ENCODE data around the gene SV2B. TPM values are rescaled to one million over a fixed set of nuclear protein-coding genes. Genes with fewer than 3 reads are reported as not detected.

Gene SV2B
- total and polyA plus RNA-seq, 9 of the 15 experiments (the other 6 are each of a cell fraction or from before 2014, with no cell fraction given) = 0.01 to 0.25 (median 0.11) TPM

- H3K27ac ChIP-seq (ENCODE audit: extremely low read depth, low read depth, low read length) = no peak overlapping the region
- no peak for ATAC-seq
- BruUV-seq (replicated peaks) = no TSS peak
- POLR2A ChIA-PET = no interaction called here
- TF ChIP-seq HDAC6 (IDR thresholded peaks at IDR 0.05; ENCODE audit: low read depth, low read length) (no peak), STAT5A (IDR thresholded peaks at IDR 0.05; ENCODE audit: borderline replicate concordance, low read length) (no peak)
- TF ChIP-seq, protein P1, sequence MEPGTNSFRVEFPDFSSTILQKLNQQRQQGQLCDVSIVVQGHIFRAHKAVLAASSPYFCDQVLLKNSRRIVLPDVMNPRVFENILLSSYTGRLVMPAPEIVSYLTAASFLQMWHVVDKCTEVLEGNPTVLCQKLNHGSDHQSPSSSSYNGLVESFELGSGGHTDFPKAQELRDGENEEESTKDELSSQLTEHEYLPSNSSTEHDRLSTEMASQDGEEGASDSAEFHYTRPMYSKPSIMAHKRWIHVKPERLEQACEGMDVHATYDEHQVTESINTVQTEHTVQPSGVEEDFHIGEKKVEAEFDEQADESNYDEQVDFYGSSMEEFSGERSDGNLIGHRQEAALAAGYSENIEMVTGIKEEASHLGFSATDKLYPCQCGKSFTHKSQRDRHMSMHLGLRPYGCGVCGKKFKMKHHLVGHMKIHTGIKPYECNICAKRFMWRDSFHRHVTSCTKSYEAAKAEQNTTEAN (CRISPR knock-in tag; IDR thresholded peaks at IDR 0.05) = no peak
- no peaks in the 10 kb centered on the region for H3K9me3 ChIP-seq (replicated peaks; ENCODE audit: control insufficient read depth, insufficient read depth, low read depth, low read length)
- no peaks in the 10 kb centered on the region for H3K79me2 ChIP-seq (ENCODE audit: control insufficient read depth, insufficient read depth, low read length)
- H3K27me3 ChIP-seq (ENCODE audit: control insufficient read depth in 2 of 2, insufficient read depth in 2 of 2, low read length in 2 of 2) = peaks cover 4% of the 10 kb centered on the region in 2 experiments; a peak in 2 of 5 replicates
- H3K9ac ChIP-seq (ENCODE audit: insufficient read depth in 1 of 2, low read depth in 2 of 2, low read length in 2 of 2) = no peak overlapping the region
- intact Hi-C loops (cut with micrococcal nuclease) (no loop called here), in situ Hi-C loops (cut with MboI) (loop anchor here (25.0 kb wide), 1 partner anchor 932 kb away; no protein-coding TSS in a partner anchor)
- no peak for DNase-seq (ENCODE audit: extremely low read depth in 1 of 4, low spot score in 3 of 4)
- no peaks in the 10 kb centered on the region for H3K9me1 ChIP-seq (ENCODE audit: control insufficient read depth, insufficient read depth, low read length)
- H3K4me1 ChIP-seq (replicated peaks in 1 of 2; ENCODE audit: control insufficient read depth in 2 of 2, insufficient read depth in 2 of 2, low read length in 2 of 2) = no peaks in the 10 kb centered on the region
- H3K36me3 ChIP-seq (ENCODE audit: control insufficient read depth, insufficient read depth, low read length) = no peaks in the 10 kb centered on the region
- FAIRE-seq = no peak
- no peak overlapping the region for H2AFZ ChIP-seq (ENCODE audit: low read depth, low read length)
- no peak overlapping the region for H3K4me2 ChIP-seq (ENCODE audit: insufficient read depth, low read length)
- CTCF ChIA-PET (ENCODE audit: low intra/inter-chr PET ratio) = no interaction called here
- 0% methylated on average over 2 of the region's 2 CpGs for WGBS (ENCODE audit: insufficient coverage, low coverage, missing lambda C conversion rate)
- no peak overlapping the region for H3K4me3 ChIP-seq
- no peaks in the 10 kb centered on the region; the same call in 1 of the 2 replicates for H4K20me1 ChIP-seq (replicated peaks; ENCODE audit: control insufficient read depth, insufficient read depth, low read length)
These were observed 143.8 kb downstream of the SV2B start for GRCh38 chr15:91243826-91244225.

GRCh38 chr15:91244919-91245318 lies 144.9 kb downstream of the SV2B start:
- peaks cover 4% of the 10 kb centered on the region in 2 experiments; a peak in 2 of 5 replicates for H3K27me3 ChIP-seq (ENCODE audit: control insufficient read depth in 2 of 2, insufficient read depth in 2 of 2, low read length in 2 of 2)
- intact Hi-C loops (cut with micrococcal nuclease) (no loop called here), in situ Hi-C loops (cut with MboI) (loop anchor here (25.0 kb wide), 1 partner anchor 933 kb away; no protein-coding TSS in a partner anchor)
- ChIA-PET POLR2A (interaction anchor here (0.5 to 1.0 kb wide), 2 partner anchors 12 to 19 kb away, joined by 3 read pairs; no protein-coding TSS in a partner anchor), CTCF (ENCODE audit: low intra/inter-chr PET ratio) (no interaction called here)
- no TSS peak for BruUV-seq (replicated peaks)
- H3K9ac ChIP-seq (ENCODE audit: insufficient read depth in 1 of 2, low read depth in 2 of 2, low read length in 2 of 2) = no peak overlapping the region
- no peak overlapping the region for H3K4me2 ChIP-seq (ENCODE audit: insufficient read depth, low read length)
- no peaks in the 10 kb centered on the region for H3K9me3 ChIP-seq (replicated peaks; ENCODE audit: control insufficient read depth, insufficient read depth, low read depth, low read length)
- H3K9me1 ChIP-seq (ENCODE audit: control insufficient read depth, insufficient read depth, low read length) = no peaks in the 10 kb centered on the region
- no peak for ATAC-seq
- no peaks in the 10 kb centered on the region; the same call in 1 of the 2 replicates for H4K20me1 ChIP-seq (replicated peaks; ENCODE audit: control insufficient read depth, insufficient read depth, low read length)
- no peaks in the 10 kb centered on the region for H3K79me2 ChIP-seq (ENCODE audit: control insufficient read depth, insufficient read depth, low read length)
- WGBS (ENCODE audit: insufficient coverage, low coverage, missing lambda C conversion rate) = 0% methylated on average over 4 of the region's 4 CpGs
- no peaks in the 10 kb centered on the region for H3K4me1 ChIP-seq (replicated peaks in 1 of 2; ENCODE audit: control insufficient read depth in 2 of 2, insufficient read depth in 2 of 2, low read length in 2 of 2)
- no peaks in the 10 kb centered on the region for H3K36me3 ChIP-seq (ENCODE audit: control insufficient read depth, insufficient read depth, low read length)
- H3K4me3 ChIP-seq = no peak overlapping the region
- DNase-seq (ENCODE audit: extremely low read depth in 1 of 4, low spot score in 3 of 4) = no peak
- no peak overlapping the region for H2AFZ ChIP-seq (ENCODE audit: low read depth, low read length)
- no peak overlapping the region for H3K27ac ChIP-seq (ENCODE audit: extremely low read depth, low read depth, low read length)
- no peak for FAIRE-seq
- TF ChIP-seq, protein P2, sequence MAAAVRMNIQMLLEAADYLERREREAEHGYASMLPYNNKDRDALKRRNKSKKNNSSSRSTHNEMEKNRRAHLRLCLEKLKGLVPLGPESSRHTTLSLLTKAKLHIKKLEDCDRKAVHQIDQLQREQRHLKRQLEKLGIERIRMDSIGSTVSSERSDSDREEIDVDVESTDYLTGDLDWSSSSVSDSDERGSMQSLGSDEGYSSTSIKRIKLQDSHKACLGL (CRISPR knock-in tag; IDR thresholded peaks at IDR 0.05; ENCODE audit: borderline replicate concordance, poor library complexity, severe bottlenecking) = no peak
- TF ChIP-seq RAD51 (IDR thresholded peaks at IDR 0.05; ENCODE audit: borderline replicate concordance, low read depth) (no peak), ZBTB33 (CRISPR knock-in tag; IDR thresholded peaks at IDR 0.05) (no peak), ZNF79 (CRISPR knock-in tag; IDR thresholded peaks at IDR 0.05; ENCODE audit: low read depth) (no peak), TOE1 (IDR thresholded peaks at IDR 0.05; ENCODE audit: borderline replicate concordance) (no peak), TOE1 (CRISPR knock-in tag; IDR thresholded peaks at IDR 0.05; ENCODE audit: borderline replicate concordance, low read depth) (no peak), PRPF4 (IDR thresholded peaks at IDR 0.05; ENCODE audit: insufficient read depth, low read depth, low read length, poor library complexity, severe bottlenecking) (no peak), XRCC3 (IDR thresholded peaks at IDR 0.05) (no peak), ADNP (tag; IDR thresholded peaks at IDR 0.05) (no peak)

All from K562 (cell line).